ENCODE data around the gene LAMB1.

LAMB1 gene

DNA sequence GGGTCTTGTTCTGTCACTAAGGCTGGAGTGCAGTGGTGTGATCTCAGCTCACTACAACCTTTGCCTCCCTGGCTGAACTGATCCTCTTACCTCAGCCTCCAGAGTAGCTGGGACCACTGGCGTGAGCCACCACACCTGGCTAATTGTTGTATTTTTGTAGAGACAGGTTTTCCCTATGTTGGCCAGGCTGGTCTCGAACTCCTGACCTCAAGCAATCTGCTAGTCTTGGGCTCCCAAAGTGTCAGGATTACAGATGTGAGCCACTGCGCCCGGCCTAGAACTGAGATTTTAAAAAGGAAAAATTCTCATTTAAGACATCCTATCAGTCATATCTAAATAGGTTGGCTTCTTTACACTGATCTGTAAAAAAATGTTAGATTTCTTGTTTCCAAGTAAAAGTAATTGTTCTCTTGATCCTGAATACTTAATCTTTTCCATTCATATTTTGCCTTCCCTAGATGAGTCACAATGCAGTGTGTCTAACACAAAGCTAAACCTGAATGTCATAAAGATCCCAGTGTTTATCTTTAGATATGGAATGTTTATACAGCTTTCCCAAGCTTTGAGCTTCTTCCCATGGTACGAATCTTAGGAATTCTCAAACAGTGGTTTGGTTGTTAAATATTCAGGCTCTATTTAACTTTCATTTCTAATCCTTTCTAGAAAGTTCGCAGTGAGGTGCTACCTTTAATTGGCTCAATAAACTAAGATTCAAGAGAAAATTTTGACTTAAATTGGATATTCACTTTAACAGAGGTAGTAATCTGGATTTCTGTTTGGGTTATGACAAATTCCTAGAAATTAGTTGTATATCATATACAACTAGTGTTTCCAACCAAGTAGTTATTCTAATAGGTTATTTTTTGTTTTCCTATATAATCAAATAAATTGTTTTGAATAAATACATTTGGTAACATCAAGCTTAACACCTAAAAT lies 12.1 kb upstream of the LAMB1 start:
- no peaks in the 10 kb centered on the region for H3K9me3 ChIP-seq (ENCODE audit: insufficient read depth, low read length)
- H2AFZ ChIP-seq (ENCODE audit: low read depth, low read length, severe bottlenecking), result no peak overlapping the region
- H3K4me3 ChIP-seq (ENCODE audit: insufficient read depth, low read length, poor library complexity, severe bottlenecking), result no peak overlapping the region
- H3K36me3 ChIP-seq (ENCODE audit: low read length), result no peaks in the 10 kb centered on the region
- H4K20me1 ChIP-seq (ENCODE audit: low read depth, low read length), result no peaks in the 10 kb centered on the region
- no peak overlapping the region for H3K9ac ChIP-seq (ENCODE audit: low read length)
- H3K27ac ChIP-seq (ENCODE audit: low read depth, low read length), result no peak overlapping the region
- H3K79me2 ChIP-seq (ENCODE audit: insufficient read depth, low read length), result no peaks in the 10 kb centered on the region
- TF ChIP-seq EZH2phosphoT487 (conservative IDR thresholded peaks at IDR 0.05; ENCODE audit: low read length), result no peak
- TF ChIP-seq, protein P1, sequence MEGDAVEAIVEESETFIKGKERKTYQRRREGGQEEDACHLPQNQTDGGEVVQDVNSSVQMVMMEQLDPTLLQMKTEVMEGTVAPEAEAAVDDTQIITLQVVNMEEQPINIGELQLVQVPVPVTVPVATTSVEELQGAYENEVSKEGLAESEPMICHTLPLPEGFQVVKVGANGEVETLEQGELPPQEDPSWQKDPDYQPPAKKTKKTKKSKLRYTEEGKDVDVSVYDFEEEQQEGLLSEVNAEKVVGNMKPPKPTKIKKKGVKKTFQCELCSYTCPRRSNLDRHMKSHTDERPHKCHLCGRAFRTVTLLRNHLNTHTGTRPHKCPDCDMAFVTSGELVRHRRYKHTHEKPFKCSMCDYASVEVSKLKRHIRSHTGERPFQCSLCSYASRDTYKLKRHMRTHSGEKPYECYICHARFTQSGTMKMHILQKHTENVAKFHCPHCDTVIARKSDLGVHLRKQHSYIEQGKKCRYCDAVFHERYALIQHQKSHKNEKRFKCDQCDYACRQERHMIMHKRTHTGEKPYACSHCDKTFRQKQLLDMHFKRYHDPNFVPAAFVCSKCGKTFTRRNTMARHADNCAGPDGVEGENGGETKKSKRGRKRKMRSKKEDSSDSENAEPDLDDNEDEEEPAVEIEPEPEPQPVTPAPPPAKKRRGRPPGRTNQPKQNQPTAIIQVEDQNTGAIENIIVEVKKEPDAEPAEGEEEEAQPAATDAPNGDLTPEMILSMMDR (IDR thresholded peaks at IDR 0.05; ENCODE audit: insufficient read depth, low read length, poor library complexity, severe bottlenecking), result no peak
- no peaks in the 10 kb centered on the region for H3K27me3 ChIP-seq (ENCODE audit: low read length)
- no peak overlapping the region for H3K4me2 ChIP-seq (ENCODE audit: low read depth, low read length, poor library complexity, severe bottlenecking)
- no peaks in the 10 kb centered on the region for H3K9me2 ChIP-seq (replicated peaks; ENCODE audit: insufficient read depth, low read length)
- H3F3A ChIP-seq (ENCODE audit: insufficient read depth), result no peaks in the 10 kb centered on the region

DNA sequence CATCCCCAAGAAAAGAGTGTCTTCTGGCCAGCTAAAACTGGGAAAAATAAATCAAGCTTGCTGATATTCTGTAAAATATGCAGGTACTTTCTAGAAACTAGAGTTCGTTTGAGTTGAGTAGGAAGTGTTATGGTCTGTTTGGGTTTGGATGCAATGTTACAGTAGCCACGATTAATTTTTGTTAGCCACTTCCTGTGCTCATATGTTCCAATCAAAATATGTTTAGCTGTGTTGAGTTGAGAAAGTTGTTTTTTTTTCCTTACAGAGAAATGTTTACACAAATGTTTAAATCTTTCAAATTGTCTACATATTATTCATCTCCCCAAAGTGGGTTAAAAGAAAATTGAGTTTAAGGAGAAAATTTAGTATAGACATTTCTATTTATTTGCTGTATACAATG lies 11.3 kb upstream of the LAMB1 start:
- H3K36me3 ChIP-seq (ENCODE audit: low read length), result no peaks in the 10 kb centered on the region
- no peak overlapping the region for H3K27ac ChIP-seq (ENCODE audit: low read depth, low read length)
- H3K4me3 ChIP-seq (ENCODE audit: insufficient read depth, low read length, poor library complexity, severe bottlenecking), result no peak overlapping the region
- no peak overlapping the region for H3K4me2 ChIP-seq (ENCODE audit: low read depth, low read length, poor library complexity, severe bottlenecking)
- no peaks in the 10 kb centered on the region for H3K27me3 ChIP-seq (ENCODE audit: low read length)
- H3K9me3 ChIP-seq (ENCODE audit: insufficient read depth, low read length), result no peaks in the 10 kb centered on the region
- H3F3A ChIP-seq (ENCODE audit: insufficient read depth), result no peaks in the 10 kb centered on the region
- H3K9ac ChIP-seq (ENCODE audit: low read length), result no peak overlapping the region
- H3K9me2 ChIP-seq (replicated peaks; ENCODE audit: insufficient read depth, low read length), result no peaks in the 10 kb centered on the region
- H2AFZ ChIP-seq (ENCODE audit: low read depth, low read length, severe bottlenecking), result no peak overlapping the region
- TF ChIP-seq, protein P1 (IDR thresholded peaks at IDR 0.05; ENCODE audit: insufficient read depth, low read length, poor library complexity, severe bottlenecking), result no peak
- no peak for TF ChIP-seq EZH2phosphoT487 (conservative IDR thresholded peaks at IDR 0.05; ENCODE audit: low read length)
- no peaks in the 10 kb centered on the region for H4K20me1 ChIP-seq (ENCODE audit: low read depth, low read length)
- no peaks in the 10 kb centered on the region for H3K79me2 ChIP-seq (ENCODE audit: insufficient read depth, low read length)

DNA sequence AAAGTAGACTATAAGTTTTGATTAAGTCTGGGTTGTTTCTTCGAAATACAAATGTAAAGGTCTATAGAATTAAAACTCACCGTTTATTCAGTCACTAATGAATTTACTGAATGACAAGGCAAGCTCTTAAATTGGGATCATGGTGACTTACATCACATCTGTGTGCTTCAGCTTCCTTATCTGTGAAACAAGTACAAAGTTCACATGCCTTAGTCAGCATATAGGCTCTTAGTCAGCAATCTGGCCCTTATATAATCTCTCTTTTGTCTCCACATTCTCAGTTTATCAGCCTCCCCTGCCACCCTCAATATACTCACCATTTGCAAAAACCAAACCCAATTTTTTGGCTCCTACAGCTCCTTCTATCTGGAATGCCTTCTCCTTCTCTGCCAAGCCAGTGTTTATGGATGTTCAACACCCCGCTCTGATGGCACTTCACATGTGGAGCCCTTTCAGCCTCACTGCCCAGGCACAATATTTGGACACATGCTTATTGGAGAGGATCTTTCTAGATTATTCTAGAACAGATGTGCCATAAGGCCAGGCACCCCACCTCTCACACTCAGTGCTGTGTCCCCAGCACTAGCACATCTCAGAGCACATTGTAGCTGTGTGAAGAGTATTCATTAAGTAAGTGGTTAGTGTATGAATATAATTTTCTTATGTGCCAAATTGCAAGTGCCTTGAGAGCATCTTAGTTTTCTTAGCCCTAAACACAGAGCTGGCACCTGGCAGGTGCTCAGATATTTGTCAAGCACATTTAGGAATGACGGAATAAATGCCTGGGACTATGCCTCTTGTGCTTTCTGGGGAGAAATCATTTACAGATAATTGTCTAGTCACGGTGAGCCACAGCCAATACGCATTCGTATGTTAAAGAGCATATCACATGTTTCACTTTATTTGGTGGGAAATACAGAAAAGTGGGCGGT lies 9.8 kb upstream of the LAMB1 start:
- Histone ChIP-seq H3F3A (ENCODE audit: insufficient read depth) (no peaks in the 10 kb centered on the region), H3K4me3 (ENCODE audit: insufficient read depth, low read length, poor library complexity, severe bottlenecking) (no peak overlapping the region), H4K20me1 (ENCODE audit: low read depth, low read length) (no peaks in the 10 kb centered on the region), H2AFZ (ENCODE audit: low read depth, low read length, severe bottlenecking) (no peak overlapping the region), H3K9me3 (ENCODE audit: insufficient read depth, low read length) (no peaks in the 10 kb centered on the region), H3K4me2 (ENCODE audit: low read depth, low read length, poor library complexity, severe bottlenecking) (no peak overlapping the region), H3K9me2 (replicated peaks; ENCODE audit: insufficient read depth, low read length) (no peaks in the 10 kb centered on the region), H3K9ac (ENCODE audit: low read length) (no peak overlapping the region), H3K36me3 (ENCODE audit: low read length) (no peaks in the 10 kb centered on the region), H3K27me3 (ENCODE audit: low read length) (no peaks in the 10 kb centered on the region), H3K79me2 (ENCODE audit: insufficient read depth, low read length) (no peaks in the 10 kb centered on the region), H3K27ac (ENCODE audit: low read depth, low read length) (no peak overlapping the region)
- TF ChIP-seq, protein P1 (IDR thresholded peaks at IDR 0.05; ENCODE audit: insufficient read depth, low read length, poor library complexity, severe bottlenecking), result no peak
- TF ChIP-seq EZH2phosphoT487 (conservative IDR thresholded peaks at IDR 0.05; ENCODE audit: low read length), result no peak
